GM12878 (cell line): ENCODE results near the gene CLPX. TPM values are rescaled to one million over a fixed set of nuclear protein-coding genes. Genes with fewer than 3 reads are reported as not detected.

Experiments used
- ATAC-seq: fragments of 200-7000 bp; cut with Tn5 transposase; 3 replicates; pipeline ENCODE4 v1.9.1; 2020; ENCODE audit warnings: mild to moderate bottlenecking, moderate library complexity
- BruUV-seq: library from RNA; stranded (reverse); fragments of 400-500 nt; replicated peaks from 2 replicates; lab custom pipeline; 2021; lab: Mats Ljungman, UMichigan
- CTCF ChIA-PET: fragments of 300-600 bp; sonication (Branson Sonifier 250); formaldehyde crosslinking; extraction: SDS; loops from one replicate; lab custom pipeline; 2021; ENCODE audit warnings: inconsistent platforms; lab: Yijun Ruan, JAX
- POLR2A ChIA-PET: fragments of 350-600 bp; formaldehyde crosslinking; extraction: SDS; loops from one replicate; lab custom pipeline; 2021; ENCODE audit warnings: inconsistent platforms; lab: Charles Lee
- RAD21 ChIA-PET: fragments of 300-600 bp; sonication (Branson Sonifier 250); formaldehyde crosslinking; loops from one replicate; lab custom pipeline; 2023; ENCODE audit warnings: antibody characterized with exemption; ENCODE audit not compliant: unreplicated experiment; lab: Charles Lee
- SMC1A ChIA-PET: fragments of 300-600 bp; sonication (Branson Sonifier 250); formaldehyde crosslinking; loops from one replicate; lab custom pipeline; 2023; ENCODE audit not compliant: unreplicated experiment, uncharacterized antibody; lab: Charles Lee
- DNase-seq: peaks from one replicate; pipeline ENCODE4 v3.0.0-alpha.2; 2011; ENCODE audit warnings: low read depth, low spot score
- FAIRE-seq: peaks from 3 replicates; lab custom pipeline; 2011; peaks lifted over from hg19 to GRCh38; lab: Jason Lieb, UNC
- H2AFZ ChIP-seq: 2 replicates; pipeline ENCODE4 v1.6.0; 2011; ENCODE audit warnings: low read depth, low read length, control low read depth; ENCODE audit not compliant: control insufficient read depth
- H3K27ac ChIP-seq: 2 replicates; pipeline ENCODE4 v1.5.1; 2011; ENCODE audit warnings: control low read depth; ENCODE audit not compliant: control insufficient read depth, insufficient read depth
- H3K27me3 ChIP-seq, 2 experiments: replicated peaks in 1 of 2; 2 replicates each; pipeline versions ENCODE4 v1.6.0 to v1.6.1; 2011; ENCODE audit warnings: low read length in 1 of 2; ENCODE audit not compliant: control insufficient read depth in 2 of 2, insufficient read depth in 2 of 2
- H3K36me3 ChIP-seq, 2 experiments: 2 replicates each; pipeline ENCODE4 v1.5.1; 2011; ENCODE audit warnings: low read length in 1 of 2; ENCODE audit not compliant: control insufficient read depth in 2 of 2, insufficient read depth in 2 of 2
- H3K4me1 ChIP-seq: 2 replicates; pipeline ENCODE4 v1.6.1; 2011; ENCODE audit warnings: mild to moderate bottlenecking, low read length, moderate library complexity, mixed read lengths; ENCODE audit not compliant: control insufficient read depth, insufficient read depth
- H3K4me2 ChIP-seq: 2 replicates; pipeline ENCODE4 v1.6.0; 2011; ENCODE audit warnings: control low read depth; ENCODE audit not compliant: control insufficient read depth, insufficient read depth
- H3K4me3 ChIP-seq: fragments of 200-600 bp; sonication (generic); 2 replicates; pipeline ENCODE4 v1.5.1; 2016
- H3K79me2 ChIP-seq: 2 replicates; pipeline ENCODE4 v1.6.0; 2011; ENCODE audit warnings: low read length; ENCODE audit not compliant: control insufficient read depth, insufficient read depth
- H3K9ac ChIP-seq: 2 replicates; pipeline ENCODE4 v1.8.0; 2011; ENCODE audit warnings: low read length, control low read depth, mixed read lengths; ENCODE audit not compliant: control insufficient read depth, insufficient read depth
- H3K9me3 ChIP-seq: replicated peaks from 3 replicates; pipeline ENCODE4 v1.5.1; 2011; ENCODE audit warnings: mild to moderate bottlenecking, low read length; ENCODE audit not compliant: control insufficient read depth, insufficient read depth
- H4K20me1 ChIP-seq: 2 replicates; pipeline ENCODE4 v1.6.0; 2011; ENCODE audit not compliant: control insufficient read depth, insufficient read depth
- BCL3 ChIP-seq: IDR thresholded peaks from 2 replicates; pipeline ENCODE4 v1.6.1; 2011; ENCODE audit warnings: borderline replicate concordance, low read depth, mild to moderate bottlenecking, moderate library complexity, low read length; ENCODE audit not compliant: insufficient read depth, poor library complexity, severe bottlenecking
- EGR1 ChIP-seq, 2 experiments: IDR thresholded peaks; 1 replicate in 1 of 2; 2 replicates in 1 of 2; pipeline ENCODE4 v1.6.1; 2011 to 2012; ENCODE audit warnings: low read depth in 2 of 2, low read length in 2 of 2, borderline replicate concordance in 1 of 2, mild to moderate bottlenecking in 1 of 2, moderate library complexity in 1 of 2
- EZH2 ChIP-seq: IDR thresholded peaks from 2 replicates; pipeline ENCODE4 v1.6.1; 2012; ENCODE audit warnings: low read depth, mild to moderate bottlenecking, control low read depth, inconsistent platforms, low read length, borderline replicate concordance; ENCODE audit not compliant: control insufficient read depth
- HDGF ChIP-seq: fragments of 450-650 bp; IDR thresholded peaks from 2 replicates; pipeline ENCODE4 v1.6.1; 2016; ENCODE audit warnings: antibody characterized with exemption
- IKZF2 ChIP-seq, 2 experiments: fragments of 450-650 bp; IDR thresholded peaks; 2 replicates each; pipeline ENCODE4 v1.6.1; 2017; ENCODE audit warnings: mild to moderate bottlenecking in 2 of 2, moderate library complexity in 2 of 2
- MTA2 ChIP-seq: fragments of 450-650 bp; IDR thresholded peaks from 2 replicates; pipeline ENCODE4 v1.6.1; 2016; ENCODE audit warnings: low read depth, mild to moderate bottlenecking, moderate library complexity
- MYC ChIP-seq: IDR thresholded peaks from 2 replicates; pipeline ENCODE4 v1.6.1; 2011; ENCODE audit warnings: mild to moderate bottlenecking, low read length, moderate library complexity, inconsistent platforms; ENCODE audit not compliant: insufficient read depth, insufficient replicate concordance, insufficient read length, severe bottlenecking
- PAX8 ChIP-seq: fragments of 450-650 bp; IDR thresholded peaks from 2 replicates; pipeline ENCODE4 v1.6.1; 2017; ENCODE audit warnings: mild to moderate bottlenecking, moderate library complexity
- SMC3 ChIP-seq: IDR thresholded peaks from 2 replicates; pipeline ENCODE4 v1.6.1; 2011; ENCODE audit warnings: low read length, improper control_type of control experiment, borderline replicate concordance
- TCF12 ChIP-seq: IDR thresholded peaks from 2 replicates; pipeline ENCODE4 v1.6.1; 2011; ENCODE audit warnings: low read depth, mild to moderate bottlenecking, low read length
- WGBS: methylation state at CpG from one replicate; pipeline ENCODE4 v1.1.6; 2016; ENCODE audit warnings: low lambda C conversion rate; ENCODE audit not compliant: insufficient replicate concordance, insufficient coverage; ENCODE audit errors: missing lambda C conversion rate; 5-methylcytosine and 5-hydroxymethylcytosine counted together
- in situ Hi-C: fragments of 300-500 bp; cut with MboI; formaldehyde crosslinking; loops from 9 replicates; pipeline ENCODE4 v1.14.3; 2018; ENCODE audit warnings: mixed read lengths
- intact Hi-C: fragments of 100-400 bp; cut with micrococcal nuclease; formaldehyde crosslinking; loops from one replicate; pipeline ENCODE4 v1.14.2; 2022; ENCODE audit not compliant: unreplicated experiment
- polyA plus RNA-seq, 11 experiments: library from polyadenylated mRNA; depleted of rRNA in 4 of 11; unstranded in 6 of 11; stranded (reverse) in 5 of 11; fragments of >200 nt; fragmentation: Nextera tagmentation in 4 of 11; fragmentation: Illumina TruSeq in 1 of 11; extraction: Ambion mirVana in 4 of 11; extraction: Trizol in 1 of 11; gene quantifications; 1 replicate in 1 of 11; 2 replicates in 10 of 11; pipeline versions ENCODE4 v1.2.1 to v1.2.3, GENCODE V29; 2011 to 2016; ENCODE audit warnings: inconsistent platforms in 2 of 11, missing spikeins in 2 of 11, low read depth in 1 of 11
- total RNA-seq, 4 experiments: library from RNA; depleted of rRNA in 3 of 4; stranded (reverse); fragments of >200 nt in 3 of 4; fragmentation: Illumina TruSeq in 1 of 4; extraction: Trizol in 1 of 4; gene quantifications; 2 replicates each; pipeline versions ENCODE4 v1.2.1 to v1.2.3, GENCODE V29; 2013 to 2021
- TF ChIP-seq, protein P1 (sequence below): fragments of 450-650 bp; IDR thresholded peaks from 2 replicates; pipeline ENCODE4 v1.6.1; 2017; ENCODE audit warnings: mild to moderate bottlenecking, moderate library complexity

Gene CLPX
- total and polyA plus RNA-seq, 10 of the 15 experiments (the other 5 are each of a cell fraction or from before 2014, with no cell fraction given): 10.1 to 57.4 (median 31.3) TPM

GRCh38 chr15:65207280-65207840, 22.2 kb upstream of the CLPX start:
- ChIA-PET CTCF (interaction anchor here (0.9 to 1.2 kb wide), 3 partner anchors 13 to 71 kb away, joined by 3 to 6 read pairs (median 4); no protein-coding TSS in a partner anchor), POLR2A (no interaction called here)

GRCh38 chr15:65206750-65207149, 21.6 kb upstream of the CLPX start:
- Histone ChIP-seq H3K79me2 (no peaks in the 10 kb centered on the region), H2AFZ (no peak overlapping the region), H3K36me3 (no peaks in the 10 kb centered on the region), H3K9me3 (no peaks in the 10 kb centered on the region), H3K4me2 (no peak overlapping the region), H3K4me3 (no peak overlapping the region), H3K27ac (no peak overlapping the region), H4K20me1 (no peaks in the 10 kb centered on the region), H3K27me3 (no peaks in the 10 kb centered on the region; a peak in 1 of 4 replicates), H3K9ac (no peak overlapping the region), H3K4me1 (no peaks in the 10 kb centered on the region)
- POLR2A ChIA-PET: no interaction called here
- WGBS: 51% methylated on average over 20 of the region's 20 CpGs
- CTCF ChIA-PET: interaction anchor here (0.9 to 1.0 kb wide), 2 partner anchors 64 to 72 kb away, joined by 3 to 6 read pairs; no protein-coding TSS in a partner anchor
- FAIRE-seq (no peak), DNase-seq (no peak), ATAC-seq (no peak)
- BruUV-seq: no TSS peak
- intact Hi-C loops: no loop called here
- in situ Hi-C loops: no loop called here
- SMC1A ChIA-PET: interaction anchor here (0.7 kb wide), 1 partner anchor 10 kb away, joined by 4 read pairs; no protein-coding TSS in a partner anchor
- RAD21 ChIA-PET: no interaction called here
- TF ChIP-seq, protein P1, sequence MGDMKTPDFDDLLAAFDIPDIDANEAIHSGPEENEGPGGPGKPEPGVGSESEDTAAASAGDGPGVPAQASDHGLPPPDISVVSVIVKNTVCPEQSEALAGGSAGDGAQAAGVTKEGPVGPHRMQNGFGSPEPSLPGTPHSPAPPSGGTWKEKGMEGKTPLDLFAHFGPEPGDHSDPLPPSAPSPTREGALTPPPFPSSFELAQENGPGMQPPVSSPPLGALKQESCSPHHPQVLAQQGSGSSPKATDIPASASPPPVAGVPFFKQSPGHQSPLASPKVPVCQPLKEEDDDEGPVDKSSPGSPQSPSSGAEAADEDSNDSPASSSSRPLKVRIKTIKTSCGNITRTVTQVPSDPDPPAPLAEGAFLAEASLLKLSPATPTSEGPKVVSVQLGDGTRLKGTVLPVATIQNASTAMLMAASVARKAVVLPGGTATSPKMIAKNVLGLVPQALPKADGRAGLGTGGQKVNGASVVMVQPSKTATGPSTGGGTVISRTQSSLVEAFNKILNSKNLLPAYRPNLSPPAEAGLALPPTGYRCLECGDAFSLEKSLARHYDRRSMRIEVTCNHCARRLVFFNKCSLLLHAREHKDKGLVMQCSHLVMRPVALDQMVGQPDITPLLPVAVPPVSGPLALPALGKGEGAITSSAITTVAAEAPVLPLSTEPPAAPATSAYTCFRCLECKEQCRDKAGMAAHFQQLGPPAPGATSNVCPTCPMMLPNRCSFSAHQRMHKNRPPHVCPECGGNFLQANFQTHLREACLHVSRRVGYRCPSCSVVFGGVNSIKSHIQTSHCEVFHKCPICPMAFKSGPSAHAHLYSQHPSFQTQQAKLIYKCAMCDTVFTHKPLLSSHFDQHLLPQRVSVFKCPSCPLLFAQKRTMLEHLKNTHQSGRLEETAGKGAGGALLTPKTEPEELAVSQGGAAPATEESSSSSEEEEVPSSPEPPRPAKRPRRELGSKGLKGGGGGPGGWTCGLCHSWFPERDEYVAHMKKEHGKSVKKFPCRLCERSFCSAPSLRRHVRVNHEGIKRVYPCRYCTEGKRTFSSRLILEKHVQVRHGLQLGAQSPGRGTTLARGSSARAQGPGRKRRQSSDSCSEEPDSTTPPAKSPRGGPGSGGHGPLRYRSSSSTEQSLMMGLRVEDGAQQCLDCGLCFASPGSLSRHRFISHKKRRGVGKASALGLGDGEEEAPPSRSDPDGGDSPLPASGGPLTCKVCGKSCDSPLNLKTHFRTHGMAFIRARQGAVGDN: no peak
- TF ChIP-seq EZH2: no peak
- no peak for TF ChIP-seq MTA2
- TF ChIP-seq EGR1 (IDR thresholded peaks at IDR 0.05; ENCODE audit: borderline replicate concordance in 1 of 2, low read depth in 2 of 2, low read length in 2 of 2): no peak
- no peak for TF ChIP-seq IKZF2 (IDR thresholded peaks at IDR 0.05)
- TF ChIP-seq MYC: no peak
- TF ChIP-seq SMC3: no peak

More at GRCh38 chr15:65207280-65207840, 22.2 kb upstream of the CLPX start:
- SMC1A ChIA-PET: interaction anchor here (0.7 to 1.5 kb wide), 2 partner anchors 9 to 14 kb away, joined by 4 to 5 read pairs; no protein-coding TSS in a partner anchor
- 31% methylated on average over 6 of the region's 6 CpGs for WGBS
- RAD21 ChIA-PET: no interaction called here
- Histone ChIP-seq H3K4me1 (no peaks in the 10 kb centered on the region), H3K27ac (no peak overlapping the region), H3K27me3 (no peaks in the 10 kb centered on the region; a peak in 1 of 4 replicates), H3K9ac (no peak overlapping the region), H2AFZ (no peak overlapping the region), H3K4me2 (no peak overlapping the region), H3K36me3 (no peaks in the 10 kb centered on the region), H3K4me3 (no peak overlapping the region), H4K20me1 (no peaks in the 10 kb centered on the region), H3K79me2 (no peaks in the 10 kb centered on the region), H3K9me3 (no peaks in the 10 kb centered on the region)
- no TSS peak for BruUV-seq
- DNase-seq (no peak), ATAC-seq (no peak), FAIRE-seq (no peak)
- in situ Hi-C loops: no loop called here
- intact Hi-C loops: no loop called here
- TF ChIP-seq TCF12: no peak
- TF ChIP-seq BCL3: no peak
- TF ChIP-seq PAX8: no peak
- no peak for TF ChIP-seq HDGF
